Stimulated activated CD4-positive, alpha-beta T cell treated with anti-CD3 and anti-CD28 coated beads, TNF-alpha, amount 100 ng/mL, for 48 hours (primary cell): ENCODE measurements around the gene MTHFSD.

Source experiments
- DNase-seq, 3 donors: peaks; one replicate each; pipeline ENCODE4 v3.0.0-alpha.2; 2020; ENCODE audit warnings: low read depth in 3 of 3

Gene MTHFSD

GRCh38 chr16:86490859-86491639, 64.0 kb downstream of the MTHFSD start:
- DNase-seq = no peak

- DNase-seq = no peak
These were observed 69.3 kb downstream of the MTHFSD start for GRCh38 chr16:86485746-86486145.

GRCh38 chr16:86484240-86484639, 70.8 kb downstream of the MTHFSD start:
- DNase-seq = no peak

- no peak for DNase-seq
These were observed 73.4 kb downstream of the MTHFSD start for GRCh38 chr16:86481607-86482006.

- DNase-seq = no peak
These were observed 74.6 kb downstream of the MTHFSD start for GRCh38 chr16:86480444-86480843.
